Activated naive CD8-positive, alpha-beta T cell (primary cell): ENCODE measurements around the gene BANP.

Experiments used
- H3K27ac Mint-ChIP-seq: one replicate; pipeline ENCODE4 v1.8.0; 2021; ENCODE audit warnings: mixed read lengths
- H3K27me3 Mint-ChIP-seq: one replicate; pipeline ENCODE4 v1.8.0; 2021; ENCODE audit warnings: mixed read lengths
- H3K36me3 Mint-ChIP-seq: one replicate; pipeline ENCODE4 v1.8.0; 2021; ENCODE audit warnings: mixed read lengths
- H3K4me1 Mint-ChIP-seq: one replicate; pipeline ENCODE4 v1.8.0; 2021; ENCODE audit warnings: low read depth, mixed read lengths
- H3K4me3 Mint-ChIP-seq: one replicate; pipeline ENCODE4 v1.8.0; 2021; ENCODE audit warnings: mild to moderate bottlenecking, mixed read lengths
- H3K9me3 Mint-ChIP-seq: one replicate; pipeline ENCODE4 v1.8.0; 2021; ENCODE audit warnings: low read depth, mixed read lengths

Gene BANP

DNA sequence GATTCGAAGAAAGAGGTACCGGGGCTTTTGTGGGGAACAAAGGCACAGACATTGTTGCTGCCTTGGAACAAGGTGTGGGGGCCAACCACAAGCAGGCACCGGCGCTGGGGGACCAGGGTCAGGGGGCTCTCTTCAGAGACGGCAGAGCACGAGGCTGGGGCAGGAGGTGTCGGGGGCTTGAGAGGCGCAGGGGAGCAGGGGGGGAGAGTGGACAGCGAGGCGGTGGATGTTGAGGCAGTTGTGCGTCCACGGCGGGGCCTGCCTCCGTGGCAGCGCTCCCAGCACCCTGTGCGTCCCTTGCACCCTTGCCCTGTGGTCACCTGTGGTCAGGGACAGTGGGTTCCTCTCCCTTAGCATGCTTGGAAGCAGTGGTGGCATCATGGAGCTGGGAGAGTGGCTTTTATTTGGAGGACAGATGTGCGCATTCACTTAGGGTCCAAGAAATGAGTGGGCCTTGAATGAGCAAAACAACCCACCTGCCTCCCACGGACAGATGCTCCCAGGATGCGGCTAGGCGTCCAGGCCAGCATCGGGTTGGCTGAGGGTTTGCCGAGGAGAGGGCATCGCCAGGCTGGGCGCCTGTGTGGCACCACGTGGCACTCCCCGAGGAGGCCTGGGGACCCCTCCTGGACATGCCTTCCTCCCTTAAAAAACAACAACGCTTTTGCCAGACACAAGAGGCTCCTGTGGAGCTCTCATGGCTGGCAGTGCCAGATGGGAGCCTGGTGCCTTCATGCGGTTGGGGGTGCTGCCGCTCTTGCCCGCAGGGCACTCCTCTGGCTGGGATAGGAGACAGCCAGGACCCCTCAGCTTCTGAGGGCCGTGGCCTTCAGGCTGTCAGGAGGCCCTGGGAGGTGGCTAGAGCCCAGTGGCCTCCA, 113.0 kb downstream of the BANP start:
- Mint-ChIP-seq H3K27ac (no peak overlapping the region), H3K9me3 (no peaks in the 10 kb centered on the region), H3K36me3 (no peaks in the 10 kb centered on the region), H3K4me1 (no peaks in the 10 kb centered on the region), H3K4me3 (no peak overlapping the region), H3K27me3 (no peaks in the 10 kb centered on the region)

DNA sequence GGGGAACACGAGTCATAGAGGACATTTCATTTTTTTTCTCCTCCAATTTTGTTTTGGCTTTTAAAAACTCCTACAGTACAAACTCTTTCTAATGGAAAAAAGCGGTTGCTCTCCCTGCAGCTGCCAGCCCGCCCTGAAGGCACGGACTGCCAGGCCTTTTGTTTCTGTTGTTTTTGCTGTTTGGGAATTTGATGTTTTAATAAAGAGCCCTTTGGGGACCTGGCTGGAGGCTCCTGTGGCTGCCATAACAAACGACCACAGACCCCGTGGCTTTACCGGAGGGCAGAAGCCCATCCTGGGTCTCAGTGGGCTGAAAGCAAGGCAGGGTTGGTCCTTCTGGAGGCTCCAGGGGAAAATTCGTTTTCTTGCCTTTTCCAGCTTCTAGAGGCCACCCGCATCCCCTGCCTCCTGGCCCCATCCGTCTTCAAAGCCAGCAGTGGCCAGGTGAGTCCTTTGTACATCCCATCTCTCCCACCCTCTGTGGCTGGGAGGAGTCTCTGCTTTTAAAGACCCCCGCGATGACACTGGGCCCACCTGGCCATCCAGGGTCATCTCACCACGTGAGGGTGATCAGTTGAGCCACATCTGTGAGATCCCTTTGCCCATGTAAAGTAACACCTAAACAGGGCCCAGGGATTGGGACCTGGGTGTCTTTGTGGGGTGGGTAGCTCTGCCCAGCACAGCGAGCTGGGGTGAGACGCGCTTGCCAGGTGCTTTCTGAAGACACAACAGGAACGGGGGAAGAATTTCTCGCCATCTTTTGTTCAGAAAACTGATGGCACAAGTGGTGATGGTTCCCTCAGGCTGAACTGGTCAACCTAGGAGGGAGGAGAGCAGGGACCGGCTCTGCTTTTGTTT, 113.9 kb downstream of the BANP start:
- Mint-ChIP-seq H3K27me3 (no peaks in the 10 kb centered on the region), H3K36me3 (peaks cover 5% of the 10 kb centered on the region), H3K27ac (no peak overlapping the region), H3K4me3 (no peak overlapping the region), H3K9me3 (no peaks in the 10 kb centered on the region), H3K4me1 (no peaks in the 10 kb centered on the region)

DNA sequence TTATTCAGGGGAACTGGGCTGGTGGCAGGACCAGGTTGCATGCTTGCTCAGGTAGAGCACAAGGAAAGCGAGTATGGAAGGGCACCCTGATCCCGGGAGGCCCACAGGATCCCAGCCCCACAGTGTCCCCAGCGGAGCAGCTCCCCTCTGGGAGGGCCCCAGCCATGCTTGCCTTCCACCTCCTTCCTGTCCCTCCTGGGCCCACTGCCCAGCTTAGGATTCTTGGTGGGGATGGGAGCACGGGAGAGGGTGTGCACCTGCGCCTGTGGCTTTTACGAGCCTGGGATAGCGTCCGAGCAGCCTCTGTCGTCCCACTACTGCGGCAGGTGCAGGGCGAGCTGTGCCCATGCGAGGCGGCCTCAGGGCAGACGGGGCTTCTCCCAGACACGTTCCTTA, 114.5 kb downstream of the BANP start:
- Mint-ChIP-seq H3K36me3 (peaks cover 5% of the 10 kb centered on the region), H3K27me3 (no peaks in the 10 kb centered on the region), H3K4me3 (no peak overlapping the region)

DNA sequence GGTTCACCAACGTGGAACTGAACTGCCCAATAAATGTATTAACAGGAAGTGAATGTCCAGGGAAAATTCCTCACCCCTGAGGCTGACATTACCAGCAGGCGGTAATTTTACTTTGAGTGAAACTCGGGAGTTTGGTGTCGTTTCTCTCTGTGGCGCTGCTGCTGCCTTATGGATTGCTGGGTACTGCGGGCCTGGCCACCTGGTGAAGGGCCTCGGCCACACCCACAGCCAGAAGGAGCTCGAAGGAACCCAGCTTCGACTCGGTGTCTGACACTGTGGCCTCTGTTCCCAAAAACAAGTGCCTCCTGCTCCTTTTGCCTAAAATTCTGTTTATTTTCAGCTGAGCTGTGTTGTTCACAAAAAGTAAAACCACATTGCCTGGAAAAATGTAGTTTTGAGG, 115.0 kb downstream of the BANP start:
- Mint-ChIP-seq H3K36me3 (peaks cover 5% of the 10 kb centered on the region), H3K9me3 (no peaks in the 10 kb centered on the region), H3K27ac (no peak overlapping the region), H3K4me1 (no peaks in the 10 kb centered on the region), H3K4me3 (no peak overlapping the region), H3K27me3 (no peaks in the 10 kb centered on the region)

More for the DNA sequence above, 114.5 kb downstream of the BANP start:
- Mint-ChIP-seq H3K9me3 (no peaks in the 10 kb centered on the region), H3K27ac (no peak overlapping the region), H3K4me1 (no peaks in the 10 kb centered on the region)

DNA sequence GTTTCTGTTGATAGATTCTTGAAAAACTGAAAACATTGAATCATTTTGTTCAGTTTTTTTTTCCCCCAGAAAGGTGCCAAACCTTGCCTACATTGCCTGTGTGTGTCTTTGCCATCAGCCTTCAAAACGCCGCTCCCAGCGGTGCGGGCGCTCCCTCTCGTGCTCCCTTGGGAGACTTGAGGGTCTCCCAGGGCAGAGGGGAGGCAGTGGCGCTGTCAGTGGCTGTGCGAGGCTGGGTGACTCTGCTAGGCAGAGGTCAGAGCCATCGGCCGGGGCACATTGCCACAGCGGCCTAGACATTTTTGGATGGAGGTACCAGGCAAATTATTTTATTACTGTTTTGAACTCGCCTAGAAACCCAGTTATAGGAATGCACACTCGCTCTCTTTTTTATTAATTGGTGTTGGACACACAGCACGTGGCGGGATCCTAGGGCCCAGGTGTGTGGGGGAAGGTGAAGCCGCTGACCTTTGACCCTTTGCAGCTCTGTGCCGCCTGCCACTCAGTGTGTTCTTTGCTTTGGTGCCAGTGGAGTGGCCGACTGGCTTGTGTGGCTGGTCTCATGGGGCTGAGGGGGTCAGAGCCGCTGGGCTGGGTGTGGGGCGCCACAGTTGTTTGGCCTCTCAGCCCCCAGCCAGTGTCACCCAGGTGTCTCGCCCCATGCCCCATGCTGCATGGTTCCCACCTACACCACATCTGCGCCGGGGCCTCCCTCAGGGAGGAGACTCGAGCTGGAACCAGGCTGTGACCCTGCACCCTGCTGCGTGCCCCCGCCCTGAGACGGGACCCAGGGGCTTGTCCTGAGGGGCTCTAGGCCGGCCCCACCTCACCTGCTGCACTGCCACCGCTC, 115.7 kb downstream of the BANP start:
- Mint-ChIP-seq H3K36me3 (peaks cover 5% of the 10 kb centered on the region), H3K4me1 (no peaks in the 10 kb centered on the region), H3K27me3 (no peaks in the 10 kb centered on the region), H3K27ac (no peak overlapping the region), H3K4me3 (no peak overlapping the region), H3K9me3 (no peaks in the 10 kb centered on the region)

DNA sequence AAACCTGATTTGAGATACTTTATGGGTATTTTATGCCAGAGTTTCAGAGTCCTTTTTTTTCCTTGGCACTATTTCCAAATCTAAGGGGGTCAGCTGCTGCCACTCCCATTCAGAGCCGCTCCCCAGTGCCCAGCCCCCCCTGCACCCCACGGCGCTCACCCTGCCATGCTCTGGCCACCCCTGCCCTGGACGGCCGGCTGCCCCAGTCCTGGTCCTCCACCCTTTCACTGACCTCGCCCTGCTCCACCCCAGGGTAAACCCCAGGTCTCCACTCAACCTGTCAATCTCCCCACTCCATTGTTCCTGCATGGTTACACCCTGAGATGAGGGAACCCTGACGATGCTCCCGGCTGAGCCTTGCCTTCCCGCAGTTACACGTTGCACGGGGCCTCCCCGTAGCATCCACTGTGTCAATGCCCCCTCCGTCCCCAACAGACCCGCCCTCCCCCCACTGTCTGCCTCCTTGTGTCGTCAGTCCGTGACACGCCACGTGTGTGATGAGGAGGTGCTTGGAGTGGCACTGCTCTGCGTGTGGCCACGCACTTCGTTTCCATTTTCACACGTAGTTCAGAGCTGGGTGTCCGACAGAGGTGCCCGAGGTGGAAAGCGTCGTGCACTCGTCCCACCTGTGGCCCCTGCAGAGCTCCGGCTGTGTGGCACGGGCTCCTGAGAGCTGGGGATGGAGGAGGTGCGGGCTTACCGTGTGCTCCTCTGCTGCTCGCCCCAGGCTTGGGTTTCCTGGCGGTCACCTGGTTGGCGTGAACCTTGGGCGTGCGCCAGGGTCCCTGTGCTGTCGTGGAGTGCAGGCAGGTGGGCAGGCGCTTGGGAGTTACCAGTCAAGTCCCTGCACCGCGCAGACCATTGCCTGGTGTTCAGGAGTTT, 116.5 kb downstream of the BANP start:
- Mint-ChIP-seq H3K4me3 (no peak overlapping the region), H3K4me1 (no peaks in the 10 kb centered on the region), H3K27ac (no peak overlapping the region), H3K27me3 (no peaks in the 10 kb centered on the region), H3K36me3 (peaks cover 5% of the 10 kb centered on the region), H3K9me3 (no peaks in the 10 kb centered on the region)

DNA sequence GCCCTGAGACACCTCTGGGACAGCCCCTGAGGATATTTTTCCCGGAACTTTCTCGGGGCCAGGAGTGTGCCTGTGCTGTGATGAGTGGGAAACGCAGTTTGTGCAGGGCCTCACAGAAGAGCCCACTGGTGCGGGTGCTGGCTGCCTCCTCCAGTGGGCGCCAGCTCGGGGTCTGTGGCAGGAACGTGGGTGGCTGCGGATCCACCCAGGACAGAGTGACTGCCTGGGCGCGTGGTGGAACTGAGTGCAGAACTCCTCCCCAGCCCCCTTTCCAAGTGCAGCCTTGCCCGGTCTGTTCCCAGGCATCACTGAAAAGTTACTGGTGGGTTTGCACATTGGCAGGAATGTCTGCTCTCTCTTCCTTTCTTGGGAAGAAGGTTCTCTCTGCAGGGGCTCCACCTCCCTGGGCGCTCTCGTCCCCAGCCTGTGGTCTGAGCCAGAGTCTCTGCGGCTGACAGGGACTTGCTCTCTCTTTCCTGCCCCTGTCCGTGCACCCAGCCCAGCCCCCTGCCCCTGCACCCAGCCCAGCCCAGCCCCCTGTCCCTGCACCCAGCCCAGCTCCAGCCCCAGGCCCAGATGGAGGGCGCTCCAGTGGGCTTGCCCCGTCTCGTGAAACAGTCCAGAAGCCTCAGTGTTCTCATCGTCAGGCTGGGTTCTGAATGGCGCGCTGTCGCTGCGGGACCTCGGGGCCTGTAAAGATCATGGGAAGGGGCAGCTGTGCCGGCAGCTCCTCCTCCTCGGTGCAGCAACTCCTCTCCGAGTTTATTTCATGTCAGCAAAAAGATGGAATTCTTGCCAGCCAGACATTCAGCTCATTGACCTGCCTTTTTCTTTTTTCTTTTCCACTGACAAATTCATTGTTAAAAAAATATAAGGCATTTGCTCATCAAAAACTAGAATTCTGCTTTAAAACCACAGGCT, 117.5 kb downstream of the BANP start:
- Mint-ChIP-seq H3K4me3 (no peak overlapping the region), H3K27ac (no peak overlapping the region), H3K27me3 (no peaks in the 10 kb centered on the region), H3K4me1 (no peaks in the 10 kb centered on the region), H3K9me3 (no peaks in the 10 kb centered on the region), H3K36me3 (peaks cover 5% of the 10 kb centered on the region)

DNA sequence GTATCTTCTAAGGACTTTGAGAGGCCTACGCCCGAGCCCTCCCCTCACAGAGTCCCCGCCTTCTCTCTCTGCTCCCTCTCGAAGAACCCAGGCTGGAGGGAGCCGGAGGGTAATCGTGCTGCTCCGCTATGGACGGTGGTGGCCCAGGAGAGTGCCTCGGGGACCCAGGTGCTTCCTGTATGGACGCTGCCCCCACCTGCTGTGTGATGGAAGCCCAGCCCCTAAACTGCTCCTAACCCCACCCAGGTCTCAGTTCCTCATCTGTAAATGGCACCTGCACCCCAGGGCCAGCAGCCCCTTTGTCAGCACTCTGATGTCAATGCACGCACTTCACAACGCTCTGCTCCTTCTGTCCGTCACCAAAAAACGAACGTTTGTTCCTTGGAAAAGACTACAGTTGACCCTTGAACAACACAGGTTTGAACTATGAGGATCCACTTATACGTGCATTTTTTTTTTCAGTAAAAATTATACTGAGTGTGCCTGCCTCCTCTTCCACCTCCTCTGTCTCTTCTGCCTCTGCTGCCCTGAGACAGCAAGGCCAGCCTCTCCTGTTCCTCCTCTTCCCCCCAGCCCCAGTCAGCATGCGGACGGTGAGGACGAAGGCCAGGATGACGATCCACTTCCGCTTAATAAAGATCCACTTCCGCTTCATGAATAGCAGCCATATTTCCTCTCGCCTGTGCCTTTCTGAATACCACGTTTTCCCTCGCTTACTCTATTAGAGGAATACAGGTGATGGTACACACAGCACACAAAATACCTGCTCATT, 118.3 kb downstream of the BANP start:
- Mint-ChIP-seq H3K4me1 (no peaks in the 10 kb centered on the region), H3K4me3 (no peak overlapping the region), H3K27me3 (no peaks in the 10 kb centered on the region), H3K27ac (no peak overlapping the region), H3K9me3 (no peaks in the 10 kb centered on the region), H3K36me3 (peaks cover 5% of the 10 kb centered on the region)

DNA sequence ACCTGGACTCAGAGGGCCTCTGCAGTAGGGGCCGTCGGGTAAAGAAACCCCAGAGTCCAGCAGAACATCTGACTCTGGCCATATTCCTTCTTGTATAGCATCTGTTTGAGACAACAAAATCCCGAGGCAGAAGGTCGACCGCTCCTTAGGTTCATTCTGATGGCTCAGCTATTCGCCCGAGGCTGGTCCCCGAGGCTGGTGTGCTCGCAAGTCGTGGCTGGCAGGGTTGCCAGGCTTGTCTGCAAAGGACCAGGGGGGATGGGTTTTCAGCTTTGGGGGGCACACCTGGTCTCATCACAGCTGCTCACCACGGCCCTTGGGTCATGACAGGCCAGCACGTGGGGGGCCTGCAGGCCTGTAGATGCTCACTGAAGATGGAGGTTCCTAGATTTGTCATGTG, 119.1 kb downstream of the BANP start:
- Mint-ChIP-seq H3K27ac (no peak overlapping the region), H3K27me3 (no peaks in the 10 kb centered on the region), H3K4me1 (no peaks in the 10 kb centered on the region), H3K9me3 (no peaks in the 10 kb centered on the region), H3K4me3 (no peak overlapping the region), H3K36me3 (peaks cover 5% of the 10 kb centered on the region)

DNA sequence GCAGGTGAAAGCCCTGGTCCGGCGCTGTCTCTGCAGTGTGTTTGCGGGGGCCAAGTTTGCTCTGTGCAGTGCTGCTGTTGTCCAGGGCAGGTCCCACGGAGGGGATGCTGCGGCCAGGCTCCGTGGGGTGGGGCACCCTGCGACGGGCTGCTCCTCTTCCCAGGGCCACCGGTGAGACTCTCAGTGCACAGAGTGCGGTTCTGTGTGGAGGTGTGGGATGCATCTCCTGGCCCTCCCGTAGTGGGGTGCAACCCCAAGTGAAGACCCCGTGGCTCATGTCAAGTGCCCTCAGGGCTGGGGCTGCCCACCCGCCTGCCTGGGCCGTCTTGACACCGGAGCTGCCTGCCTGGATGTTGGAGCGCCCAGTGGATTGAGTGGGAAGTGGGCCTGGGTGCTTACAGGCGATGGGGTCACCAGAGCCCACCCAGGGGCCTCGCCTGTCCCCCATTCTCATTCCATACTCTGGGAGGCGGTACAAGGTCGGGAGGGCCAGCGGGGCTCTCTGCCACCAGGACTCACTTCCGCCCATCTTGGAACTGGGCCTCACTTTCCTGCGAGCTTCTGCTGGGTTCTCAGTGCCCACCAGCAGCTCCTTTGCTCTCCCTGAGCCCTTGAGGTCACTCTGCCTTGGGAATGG, 119.9 kb downstream of the BANP start:
- H3K27me3 Mint-ChIP-seq = no peaks in the 10 kb centered on the region
- H3K27ac Mint-ChIP-seq = no peak overlapping the region
- H3K4me3 Mint-ChIP-seq = no peak overlapping the region
- H3K36me3 Mint-ChIP-seq = peaks cover 5% of the 10 kb centered on the region
- no peaks in the 10 kb centered on the region for H3K9me3 Mint-ChIP-seq
- no peaks in the 10 kb centered on the region for H3K4me1 Mint-ChIP-seq

DNA sequence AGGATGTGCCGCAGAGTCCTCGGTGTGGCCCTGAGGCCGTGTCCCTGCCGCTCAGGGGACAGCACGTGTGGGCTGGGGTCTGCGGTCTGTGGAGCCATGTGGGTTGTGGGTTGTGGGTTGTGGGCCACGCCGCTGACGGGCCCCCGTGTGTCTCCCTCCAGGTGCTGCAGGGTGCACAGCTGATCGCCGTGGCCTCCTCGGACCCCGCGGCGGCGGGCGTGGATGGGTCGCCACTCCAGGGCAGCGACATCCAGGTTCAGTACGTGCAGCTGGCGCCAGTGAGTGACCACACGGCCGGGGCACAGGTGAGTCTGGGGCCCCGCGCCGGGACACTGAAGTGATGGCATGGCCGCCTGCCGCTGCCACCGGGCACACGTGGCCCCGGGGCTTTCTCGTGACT, 120.7 kb downstream of the BANP start:
- no peaks in the 10 kb centered on the region for H3K27me3 Mint-ChIP-seq
- no peak overlapping the region for H3K27ac Mint-ChIP-seq
- H3K9me3 Mint-ChIP-seq = no peaks in the 10 kb centered on the region
- H3K4me3 Mint-ChIP-seq = no peak overlapping the region
- peaks cover 5% of the 10 kb centered on the region for H3K36me3 Mint-ChIP-seq
- H3K4me1 Mint-ChIP-seq = no peaks in the 10 kb centered on the region

DNA sequence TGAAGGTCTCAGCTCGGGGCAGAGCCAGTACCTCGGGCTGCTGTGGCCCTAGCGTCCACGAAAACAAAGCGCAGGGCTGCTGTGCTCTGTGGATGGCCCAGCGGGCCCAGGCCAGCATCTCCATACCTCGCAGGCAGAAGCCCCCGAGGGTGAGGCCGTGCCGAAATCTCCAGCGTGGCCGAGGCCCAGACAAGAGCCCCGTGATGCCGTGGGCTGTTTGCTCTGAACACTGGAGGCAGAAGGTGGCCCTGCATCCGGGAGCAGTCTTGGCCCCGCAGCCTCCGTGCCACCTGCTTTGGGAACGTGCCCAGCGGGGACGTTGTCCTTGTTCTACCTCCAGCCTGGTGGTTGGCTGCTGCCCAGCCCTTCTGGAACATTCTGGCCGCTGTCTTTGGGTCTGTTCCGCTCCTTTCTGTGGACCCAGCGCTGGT, 121.4 kb downstream of the BANP start:
- no peaks in the 10 kb centered on the region for H3K27me3 Mint-ChIP-seq
- H3K4me1 Mint-ChIP-seq = no peaks in the 10 kb centered on the region
- H3K27ac Mint-ChIP-seq = no peak overlapping the region
- H3K4me3 Mint-ChIP-seq = no peak overlapping the region
- H3K36me3 Mint-ChIP-seq = peaks cover 5% of the 10 kb centered on the region
- no peaks in the 10 kb centered on the region for H3K9me3 Mint-ChIP-seq
